Transverse colon (tissue), 4 donors: ENCODE data around the gene ASB4. TPM values are rescaled to one million over a fixed set of nuclear protein-coding genes. Genes with fewer than 3 reads are reported as not detected.

Source experiments
- DNase-seq: peaks from one replicate; pipeline ENCODE4 v3.0.0-alpha.2; 2019
- H3K27ac ChIP-seq, 4 donors: fragments of 200-600 bp; sonication (generic); 2 replicates each; pipeline ENCODE4 v1.5.1; 2016 to 2018; ENCODE audit warnings: inconsistent platforms in 4 of 4
- H3K27me3 ChIP-seq: fragments of 200-600 bp; sonication (generic); 2 replicates; pipeline ENCODE4 v1.5.1; 2017; ENCODE audit warnings: inconsistent platforms
- H3K36me3 ChIP-seq, 4 donors: fragments of 200-600 bp; sonication (generic); 2 replicates each; pipeline ENCODE4 v1.5.1; 2017 to 2019; ENCODE audit warnings: inconsistent platforms in 4 of 4
- H3K4me1 ChIP-seq, 4 donors: fragments of 200-600 bp; sonication (generic); 2 replicates each; pipeline ENCODE4 v1.5.1; 2017 to 2020; ENCODE audit warnings: inconsistent platforms in 4 of 4
- H3K4me3 ChIP-seq, 4 donors: fragments of 200-600 bp; sonication (generic); 1 replicate in 1 of 4; 2 replicates in 3 of 4; pipeline versions ENCODE4 v1.5.1 to v1.6.1; 2017 to 2019; ENCODE audit warnings: inconsistent platforms in 4 of 4
- H3K9me3 ChIP-seq, 2 donors: fragments of 200-600 bp; sonication (generic); 2 replicates each; pipeline ENCODE4 v1.5.1; 2017 to 2019; ENCODE audit warnings: inconsistent platforms in 2 of 2
- CTCF ChIP-seq, 5 experiments: fragments of 200-600 bp in 3 of 5; fragments of 450-650 bp in 2 of 5; sonication (generic) in 3 of 5; IDR thresholded peaks; 1 replicate in 2 of 5; 2 replicates in 3 of 5; pipeline ENCODE4 v1.5.1; 2016 to 2017; ENCODE audit warnings: antibody characterized with exemption in 5 of 5, inconsistent platforms in 3 of 5, mild to moderate bottlenecking in 2 of 5, moderate library complexity in 1 of 5
- EP300 ChIP-seq: sonication (generic); formaldehyde crosslinking; IDR thresholded peaks from one replicate; pipeline ENCODE4 v1.6.1; 2017; ENCODE audit warnings: antibody characterized with exemption, low read depth
- POLR2A ChIP-seq: fragments of 450-650 bp; IDR thresholded peaks from one replicate; pipeline ENCODE4 v1.6.1; 2016; ENCODE audit warnings: antibody characterized with exemption, mild to moderate bottlenecking, moderate library complexity
- POLR2AphosphoS5 ChIP-seq, 3 donors: sonication (generic); formaldehyde crosslinking; IDR thresholded peaks; one replicate each; pipeline ENCODE4 v1.6.1; 2016; ENCODE audit warnings: antibody characterized with exemption in 3 of 3
- WGBS, 2 donors: methylation state at CpG; one replicate each; pipeline ENCODE4 v1.1.5; 2018; ENCODE audit warnings: low coverage in 1 of 2; 5-methylcytosine and 5-hydroxymethylcytosine counted together
- in situ Hi-C, 4 donors: fragments of 200-750 bp; cut with MboI; loops; one replicate each; pipeline versions ENCODE4 v1.15.0 to v1.15.1; 2017; ENCODE audit warnings: low sequenced_read_pairs in 3 of 4, low pct_ligation_motif_present in 1 of 4, low pct_unique_long_range_greater_than_20kb in 1 of 4
- intact Hi-C: fragments of 100-400 bp; cut with DNase I; formaldehyde crosslinking; loops from one replicate; pipeline ENCODE4 v1.15.1; 2023; ENCODE audit warnings: low total_unique reads
- total RNA-seq, 4 donors: library from RNA; depleted of rRNA; stranded (reverse); fragments of >200 nt; gene quantifications; one replicate each; pipeline ENCODE4 v1.1.0, GENCODE V29; 2016

ASB4 gene
- total RNA-seq, 4 donors from 2014 or later, result not detected

GRCh38 chr7:95479992-95480624 is 5.6 kb upstream of the ASB4 start:
- Histone ChIP-seq H3K9me3 (no peaks in the 10 kb centered on the region), H3K36me3 (no peaks in the 10 kb centered on the region)
- in situ Hi-C loops, result loop anchor here in 2 of 4 donors (25.0 kb wide), 1 partner anchor 1018 kb away; no protein-coding TSS in a partner anchor

GRCh38 chr7:95481271-95482165 is 4.2 kb upstream of the ASB4 start:
- H3K27me3 ChIP-seq, result no peaks in the 10 kb centered on the region
- H3K9me3 ChIP-seq, result no peaks in the 10 kb centered on the region
- WGBS, 2 donors, result 88 to 94% methylated on average over 2 to 3 of the region's 3 CpGs
- in situ Hi-C loops, result loop anchor here in 2 of 4 donors (25.0 kb wide), 1 partner anchor 1019 kb away; no protein-coding TSS in a partner anchor
- no peak for DNase-seq
- H3K4me1 ChIP-seq, result peaks cover 0 to 8% (median 0%) of the 10 kb centered on the region in 4 donors
- intact Hi-C loops, result no loop called here
- TF ChIP-seq CTCF (IDR thresholded peaks at IDR 0.05) (no peak), EP300 (no peak), POLR2AphosphoS5 (IDR thresholded peaks at IDR 0.05) (no peak), POLR2A (no peak)
- no peak overlapping the region for H3K27ac ChIP-seq
- H3K4me3 ChIP-seq, result no peak overlapping the region
- no peaks in the 10 kb centered on the region for H3K36me3 ChIP-seq

More at GRCh38 chr7:95479992-95480624, 5.6 kb upstream of the ASB4 start:
- H3K27me3 ChIP-seq, result no peaks in the 10 kb centered on the region
- intact Hi-C loops, result no loop called here
- peaks cover 0 to 8% (median 0%) of the 10 kb centered on the region in 4 donors for H3K4me1 ChIP-seq
- TF ChIP-seq POLR2A, result no peak
- no peak for TF ChIP-seq CTCF (IDR thresholded peaks at IDR 0.05)
- no peak for DNase-seq
- H3K27ac ChIP-seq, result no peak overlapping the region
- H3K4me3 ChIP-seq, result no peak overlapping the region

GRCh38 chr7:95482424-95482823 is 3.3 kb upstream of the ASB4 start:
- no peaks in the 10 kb centered on the region for H3K27me3 ChIP-seq
- DNase-seq, result no peak
- no peaks in the 10 kb centered on the region for H3K36me3 ChIP-seq
- no peaks in the 10 kb centered on the region for H3K9me3 ChIP-seq
- no peaks in the 10 kb centered on the region for H3K4me1 ChIP-seq
- 82 to 87% methylated on average over 3 to 4 of the region's 4 CpGs for WGBS, 2 donors
- intact Hi-C loops (no loop called here), in situ Hi-C loops (loop anchor here in 2 of 4 donors (25.0 kb wide), 1 partner anchor 1020 kb away; no protein-coding TSS in a partner anchor)
- TF ChIP-seq EP300 (no peak), CTCF (IDR thresholded peaks at IDR 0.05) (no peak), POLR2A (no peak), POLR2AphosphoS5 (IDR thresholded peaks at IDR 0.05) (no peak)
- no peak overlapping the region for H3K27ac ChIP-seq
- no peak overlapping the region for H3K4me3 ChIP-seq

- H3K36me3 ChIP-seq, result no peaks in the 10 kb centered on the region
- H3K4me3 ChIP-seq, result no peak overlapping the region
- no peaks in the 10 kb centered on the region for H3K27me3 ChIP-seq
- H3K4me1 ChIP-seq, result no peaks in the 10 kb centered on the region
- intact Hi-C loops, result no loop called here
- WGBS, 2 donors, result 36 to 49% methylated on average over 3 of the region's 3 CpGs
- H3K27ac ChIP-seq, result no peak overlapping the region
- no peak for DNase-seq
- H3K9me3 ChIP-seq, result no peaks in the 10 kb centered on the region
- TF ChIP-seq EP300, result no peak
- TF ChIP-seq CTCF (IDR thresholded peaks at IDR 0.05), result no peak
- TF ChIP-seq POLR2A, result no peak
- TF ChIP-seq POLR2AphosphoS5 (IDR thresholded peaks at IDR 0.05), result no peak
- in situ Hi-C loops, result loop anchor here in 2 of 4 donors (25.0 kb wide), 1 partner anchor 1028 kb away; no protein-coding TSS in a partner anchor
Observed at GRCh38 chr7:95490231-95490762, 4.6 kb downstream of the ASB4 start.
